Mucosa of descending colon (tissue), 3 donors: ENCODE measurements around the gene CLIC5. TPM values are rescaled to one million over a fixed set of nuclear protein-coding genes. Genes with fewer than 3 reads are reported as not detected.

Source experiments
- ATAC-seq: fragments of 200-7000 bp; cut with Tn5 transposase; one replicate; pipeline ENCODE4 v1.9.1; 2020; ENCODE audit warnings: mild to moderate bottlenecking, moderate library complexity
- DNase-seq, 3 donors: peaks; one replicate each; pipeline ENCODE4 v3.0.0-alpha.2; 2020
- H3K36me3 ChIP-seq: fragments of 200-600 bp; one replicate; pipeline ENCODE4 v1.8.0; 2021; ENCODE audit warnings: low read depth, mild to moderate bottlenecking
- H3K4me1 ChIP-seq: fragments of 200-600 bp; one replicate; pipeline ENCODE4 v1.8.0; 2021; ENCODE audit warnings: low read depth, mild to moderate bottlenecking
- H3K4me3 ChIP-seq: fragments of 200-600 bp; one replicate; pipeline ENCODE4 v1.8.0; 2021; ENCODE audit warnings: mild to moderate bottlenecking
- H3K9me3 ChIP-seq: fragments of 200-600 bp; one replicate; pipeline ENCODE4 v1.8.0; 2021; ENCODE audit warnings: mild to moderate bottlenecking
- intact Hi-C, 2 donors: fragments of 100-400 bp; cut with DNase I in 1 of 2; cut with micrococcal nuclease in 1 of 2; formaldehyde crosslinking; loops; one replicate each; pipeline versions ENCODE4 v1.11.0 to v1.11.1; 2022; cut with DNase I, micrococcal nuclease
- total RNA-seq, 3 donors: library from RNA; stranded (reverse); fragmentation: NEBNext Ultra II Directional in 2 of 3; extraction: Animal tissue kit (Norgen Biotek cat#: 25700) in 2 of 3; gene quantifications; one replicate each; pipeline versions ENCODE4 v1.2.1 to v1.2.4, GENCODE V29; 2021 to 2023
- TF ChIP-seq, protein P1 (sequence below): fragments of 200-600 bp; IDR thresholded peaks from one replicate; pipeline ENCODE4 v1.8.0; 2022; ENCODE audit warnings: antibody characterized with exemption, mild to moderate bottlenecking
- donor health status: DM: no; HTN: no; CAD: no; lungs with moderate emphysema.
- donor health status: DM: no; HTN: no; CAD: no.
- donor health status: DM: no; HTN: yes; CAD: no.

CLIC5 gene
- total RNA-seq, 3 donors from 2014 or later: 149 to 242 (median 215) TPM

DNA sequence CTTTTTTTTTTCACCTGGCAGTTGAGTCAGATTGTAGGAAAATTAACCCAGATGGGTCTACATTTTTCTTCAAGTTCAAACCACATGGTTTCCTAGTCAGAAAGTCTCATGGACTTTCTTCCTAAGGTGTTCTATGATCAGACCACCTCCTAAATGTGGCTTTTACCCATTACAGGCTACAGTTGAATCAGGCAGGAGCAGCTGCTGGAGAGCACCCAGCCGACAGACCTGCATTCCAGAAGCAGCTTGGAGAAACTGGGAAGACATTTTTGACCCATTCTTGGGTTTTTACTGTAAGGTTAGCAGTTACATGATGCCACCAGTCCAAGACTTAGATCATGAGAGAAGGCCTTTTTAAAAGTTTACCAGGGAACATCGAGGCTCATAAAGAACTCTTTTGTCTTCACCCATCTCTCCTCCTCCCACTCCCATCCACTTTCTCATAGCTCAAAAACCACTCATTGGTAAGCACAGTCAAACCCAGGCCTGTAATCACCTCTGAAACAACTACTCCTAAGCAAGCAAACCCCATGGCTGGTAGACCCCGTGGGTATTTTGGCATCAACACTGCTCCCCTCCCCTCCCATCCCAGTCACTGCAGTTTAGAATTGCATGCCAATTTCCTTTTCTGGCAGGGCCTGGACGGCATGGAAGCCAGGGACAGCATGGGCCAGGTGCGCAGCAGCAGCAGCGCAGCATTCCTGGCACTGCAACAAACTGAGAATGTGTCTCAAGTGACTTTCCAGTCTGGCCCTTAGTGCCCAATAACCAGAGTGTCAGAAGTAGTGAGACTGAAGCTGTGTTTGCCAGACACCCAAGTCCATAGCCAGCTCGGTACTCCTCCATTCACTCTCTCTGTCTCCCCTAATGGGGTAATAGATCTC, 113.7 kb downstream of the CLIC5 start:
- DNase-seq (no peak), ATAC-seq (no peak)
- H3K4me1 ChIP-seq: no peaks in the 10 kb centered on the region
- intact Hi-C loops: no loop called here
- H3K9me3 ChIP-seq: no peaks in the 10 kb centered on the region
- no peak overlapping the region for H3K4me3 ChIP-seq
- TF ChIP-seq, protein P1, sequence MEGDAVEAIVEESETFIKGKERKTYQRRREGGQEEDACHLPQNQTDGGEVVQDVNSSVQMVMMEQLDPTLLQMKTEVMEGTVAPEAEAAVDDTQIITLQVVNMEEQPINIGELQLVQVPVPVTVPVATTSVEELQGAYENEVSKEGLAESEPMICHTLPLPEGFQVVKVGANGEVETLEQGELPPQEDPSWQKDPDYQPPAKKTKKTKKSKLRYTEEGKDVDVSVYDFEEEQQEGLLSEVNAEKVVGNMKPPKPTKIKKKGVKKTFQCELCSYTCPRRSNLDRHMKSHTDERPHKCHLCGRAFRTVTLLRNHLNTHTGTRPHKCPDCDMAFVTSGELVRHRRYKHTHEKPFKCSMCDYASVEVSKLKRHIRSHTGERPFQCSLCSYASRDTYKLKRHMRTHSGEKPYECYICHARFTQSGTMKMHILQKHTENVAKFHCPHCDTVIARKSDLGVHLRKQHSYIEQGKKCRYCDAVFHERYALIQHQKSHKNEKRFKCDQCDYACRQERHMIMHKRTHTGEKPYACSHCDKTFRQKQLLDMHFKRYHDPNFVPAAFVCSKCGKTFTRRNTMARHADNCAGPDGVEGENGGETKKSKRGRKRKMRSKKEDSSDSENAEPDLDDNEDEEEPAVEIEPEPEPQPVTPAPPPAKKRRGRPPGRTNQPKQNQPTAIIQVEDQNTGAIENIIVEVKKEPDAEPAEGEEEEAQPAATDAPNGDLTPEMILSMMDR: no peak
- no peaks in the 10 kb centered on the region for H3K36me3 ChIP-seq

- DNase-seq (no peak), ATAC-seq (peak; percentile 34)
- no peaks in the 10 kb centered on the region for H3K36me3 ChIP-seq
- intact Hi-C loops: no loop called here
- no peaks in the 10 kb centered on the region for H3K4me1 ChIP-seq
- H3K9me3 ChIP-seq: no peaks in the 10 kb centered on the region
- TF ChIP-seq, protein P1: no peak
- H3K4me3 ChIP-seq: no peak overlapping the region
These were observed 114.6 kb downstream of the CLIC5 start for GRCh38 chr6:45900808-45901752.

- intact Hi-C loops: no loop called here
- TF ChIP-seq, protein P1: no peak
- Histone ChIP-seq H3K9me3 (no peaks in the 10 kb centered on the region), H3K4me1 (no peaks in the 10 kb centered on the region), H3K36me3 (no peaks in the 10 kb centered on the region), H3K4me3 (no peak overlapping the region)
- DNase-seq: no peak
- no peak for ATAC-seq
These were observed 116.0 kb downstream of the CLIC5 start for GRCh38 chr6:45899683-45899946.

DNA sequence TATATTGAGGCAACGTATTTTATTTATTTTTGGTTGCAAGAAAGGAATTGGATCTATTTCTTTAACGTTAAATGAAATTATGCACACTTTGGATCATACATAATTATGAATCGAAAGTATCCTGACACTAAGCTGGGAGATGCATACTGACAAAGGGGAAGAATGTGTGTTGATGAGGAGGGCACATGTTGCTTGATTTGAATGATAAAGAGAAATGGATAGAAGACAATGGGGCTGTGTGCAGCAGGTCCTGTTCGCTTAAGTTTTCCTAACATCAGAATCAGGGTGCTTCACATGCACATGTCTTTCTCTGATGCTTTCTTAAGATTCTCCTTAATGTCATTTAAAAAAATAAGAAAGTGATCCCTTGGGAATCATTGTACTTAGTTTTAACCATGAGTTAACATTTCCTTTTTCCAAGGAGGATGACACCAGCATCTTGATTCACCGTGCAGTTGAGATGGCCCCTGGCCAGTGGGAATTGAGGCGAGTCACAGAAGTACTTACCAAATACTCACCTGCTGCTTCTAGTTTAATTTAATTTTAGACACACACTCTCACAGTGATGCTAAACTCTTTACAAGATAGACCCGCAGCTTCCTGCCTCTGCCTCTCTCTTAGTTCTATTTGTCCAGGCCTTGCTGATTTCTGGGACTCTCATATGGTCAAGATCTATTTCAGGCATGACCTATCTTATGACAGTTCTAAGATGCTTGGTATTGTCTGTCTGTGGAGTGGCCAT, 116.5 kb downstream of the CLIC5 start:
- H3K36me3 ChIP-seq: no peaks in the 10 kb centered on the region
- no peaks in the 10 kb centered on the region for H3K4me1 ChIP-seq
- no peaks in the 10 kb centered on the region for H3K9me3 ChIP-seq
- DNase-seq (no peak), ATAC-seq (no peak)
- intact Hi-C loops: no loop called here
- TF ChIP-seq, protein P1: no peak
- H3K4me3 ChIP-seq: no peak overlapping the region

DNA sequence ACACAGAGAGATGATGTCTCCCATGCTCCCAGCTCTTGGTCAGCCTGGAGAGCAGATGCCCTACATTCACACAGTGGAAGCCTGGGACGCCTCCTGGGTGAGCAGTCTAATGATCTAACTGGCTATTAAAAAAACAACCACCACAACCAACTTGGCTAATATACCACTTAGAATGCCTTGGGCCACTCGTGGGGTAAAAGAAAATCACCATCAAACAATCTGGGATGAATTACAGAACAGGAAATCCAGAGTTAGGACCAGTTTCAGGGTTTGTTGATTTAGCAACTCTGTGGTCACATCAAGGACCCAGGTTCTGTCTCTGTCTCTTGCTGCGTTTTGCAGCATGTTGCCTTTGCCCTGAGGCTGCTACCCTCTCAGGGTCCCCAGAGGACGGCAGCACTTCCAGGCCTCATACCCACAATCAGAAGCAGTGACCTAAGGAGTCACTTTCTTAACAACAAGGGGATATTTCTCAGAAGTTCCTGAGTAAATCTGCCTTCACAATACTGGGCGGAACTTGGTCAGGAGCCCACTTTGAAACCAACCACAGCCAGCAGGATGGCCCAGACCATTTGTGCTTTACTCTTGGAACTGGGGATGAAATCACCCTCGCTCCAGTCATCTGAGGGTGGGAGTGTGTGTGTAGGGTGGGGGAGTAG, 118.7 kb downstream of the CLIC5 start:
- Histone ChIP-seq H3K4me1 (no peaks in the 10 kb centered on the region), H3K4me3 (no peak overlapping the region), H3K36me3 (no peaks in the 10 kb centered on the region), H3K9me3 (no peaks in the 10 kb centered on the region)
- DNase-seq (no peak), ATAC-seq (peak; percentile 9)
- TF ChIP-seq, protein P1: no peak
- intact Hi-C loops: no loop called here
